Measurements from ENCODE around the gene KCNN1.
"Not testable (repeated sequence)": the region's sequence is repeated elsewhere in the genome, so short reads cannot be mapped to it uniquely, and the experiment has no call there.

Gene KCNN1

DNA sequence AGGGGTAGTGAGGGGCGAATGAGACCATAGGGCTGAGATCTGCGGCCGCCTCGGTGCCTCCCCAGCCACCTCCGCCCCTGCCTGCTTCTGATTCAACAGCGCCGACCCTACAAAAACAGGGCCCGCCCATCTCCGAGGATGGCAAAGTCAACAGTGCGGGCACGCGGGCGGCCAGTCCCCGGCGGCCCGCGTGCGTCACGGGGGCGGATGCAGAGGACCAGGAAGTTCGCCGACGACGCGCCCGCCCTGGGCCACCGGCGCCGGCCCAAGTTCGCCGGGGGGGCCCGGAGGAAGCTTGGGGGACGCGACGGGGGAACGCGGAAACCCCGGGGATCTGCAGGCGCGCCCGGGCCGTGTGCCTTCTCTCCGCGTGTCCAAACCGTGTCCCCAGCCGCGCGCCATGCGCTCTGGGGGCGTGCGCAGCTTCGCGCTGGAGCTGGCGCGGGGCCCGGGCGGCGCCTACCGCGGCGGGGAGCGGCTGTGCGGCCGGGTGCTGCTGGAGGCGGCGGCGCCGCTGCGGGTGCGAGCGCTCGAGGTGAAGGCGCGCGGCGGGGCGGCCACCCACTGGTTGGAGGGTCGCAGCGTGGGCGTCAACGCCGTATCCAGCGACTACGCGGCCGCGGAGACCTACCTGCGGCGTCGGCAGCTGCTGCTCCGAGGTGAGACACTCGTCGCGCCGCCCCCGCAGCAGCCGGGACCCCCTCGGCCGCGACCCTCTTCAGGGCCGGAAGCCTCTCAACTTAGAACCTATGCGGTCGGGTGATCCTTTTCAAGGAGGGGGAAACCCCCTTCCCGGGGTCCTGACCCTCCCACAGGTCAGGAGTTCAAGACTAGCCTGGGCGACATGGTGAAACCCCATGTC lies 34.2 kb downstream of the KCNN1 start:
- peak; percentile 91 for DNase-seq (ENCODE audit: low spot score)

DNA sequence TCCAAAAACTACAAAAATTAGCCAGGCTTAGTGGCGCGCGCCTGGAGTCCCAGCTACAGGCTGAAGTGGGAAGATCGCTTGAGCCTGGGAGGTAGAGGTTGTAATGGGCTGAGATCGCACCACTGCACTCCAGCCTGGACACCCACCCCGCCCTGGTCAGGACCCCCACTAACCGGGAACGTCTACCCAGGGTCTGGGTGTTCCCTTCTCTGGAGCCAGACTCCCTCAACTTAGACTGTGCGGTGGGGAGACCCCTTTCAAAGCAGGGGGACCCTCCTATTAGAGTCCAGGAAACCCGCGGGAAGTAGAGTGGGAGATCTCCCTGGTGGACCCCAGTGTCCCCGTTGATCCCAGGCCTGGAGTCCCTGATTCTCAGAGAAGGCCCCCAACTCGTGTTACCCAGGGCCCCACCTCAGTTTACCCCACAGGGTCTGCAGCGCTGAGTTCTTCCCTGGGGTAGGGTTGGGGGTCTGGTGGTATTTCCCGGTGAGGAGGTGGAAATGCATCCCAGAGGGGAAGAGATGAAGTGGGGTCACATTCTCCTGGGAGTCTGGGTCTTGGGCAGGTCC lies 35.0 kb downstream of the KCNN1 start:
- peak; percentile 48 for DNase-seq (ENCODE audit: low spot score)

DNA sequence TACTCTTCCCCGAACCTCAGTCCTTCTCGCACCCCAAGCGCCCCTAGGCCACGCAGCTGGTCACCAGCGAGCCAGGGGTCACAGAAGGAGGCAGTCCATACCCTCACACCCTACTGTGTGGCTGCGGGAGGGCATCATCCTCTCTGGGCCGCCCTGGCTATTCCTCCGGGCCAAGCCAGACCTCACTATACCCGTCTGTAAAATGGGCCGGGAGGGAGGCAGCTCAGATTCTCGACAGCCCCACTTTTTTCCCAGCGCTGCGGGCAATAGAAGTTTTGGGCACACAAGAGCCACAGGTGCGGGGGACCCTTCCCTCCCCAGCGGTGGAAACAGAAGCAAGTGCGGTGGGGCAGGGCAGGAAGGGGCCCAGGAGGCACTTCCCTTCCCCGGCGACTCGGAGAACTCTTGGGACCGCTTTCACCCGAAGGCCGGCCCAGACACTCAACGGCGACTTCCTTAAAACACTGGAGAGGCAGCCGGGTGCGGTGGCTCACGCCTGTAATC lies 35.5 kb downstream of the KCNN1 start:
- no peak for DNase-seq (ENCODE audit: low spot score)

DNA sequence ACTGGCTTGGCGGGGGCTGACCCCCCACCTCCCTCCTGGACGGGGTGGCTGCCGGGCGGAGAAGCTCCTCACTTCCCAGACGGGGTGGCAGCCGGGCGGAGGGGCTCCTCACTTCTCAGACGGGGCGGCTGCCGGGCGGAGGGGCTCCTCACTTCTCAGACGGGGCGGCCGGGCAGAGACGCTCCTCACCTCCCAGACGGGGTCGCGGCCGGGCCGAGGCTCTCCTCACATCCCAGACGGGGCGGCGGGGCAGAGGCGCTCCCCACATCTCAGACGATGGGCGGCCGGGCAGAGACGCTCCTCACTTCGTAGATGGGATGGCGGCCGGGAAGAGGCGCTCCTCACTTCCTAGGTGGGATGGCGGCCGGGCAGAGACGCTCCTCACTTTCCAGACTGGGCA lies 38.8 kb downstream of the KCNN1 start:
- not testable (repeated sequence) for DNase-seq (ENCODE audit: low spot score)

DNA sequence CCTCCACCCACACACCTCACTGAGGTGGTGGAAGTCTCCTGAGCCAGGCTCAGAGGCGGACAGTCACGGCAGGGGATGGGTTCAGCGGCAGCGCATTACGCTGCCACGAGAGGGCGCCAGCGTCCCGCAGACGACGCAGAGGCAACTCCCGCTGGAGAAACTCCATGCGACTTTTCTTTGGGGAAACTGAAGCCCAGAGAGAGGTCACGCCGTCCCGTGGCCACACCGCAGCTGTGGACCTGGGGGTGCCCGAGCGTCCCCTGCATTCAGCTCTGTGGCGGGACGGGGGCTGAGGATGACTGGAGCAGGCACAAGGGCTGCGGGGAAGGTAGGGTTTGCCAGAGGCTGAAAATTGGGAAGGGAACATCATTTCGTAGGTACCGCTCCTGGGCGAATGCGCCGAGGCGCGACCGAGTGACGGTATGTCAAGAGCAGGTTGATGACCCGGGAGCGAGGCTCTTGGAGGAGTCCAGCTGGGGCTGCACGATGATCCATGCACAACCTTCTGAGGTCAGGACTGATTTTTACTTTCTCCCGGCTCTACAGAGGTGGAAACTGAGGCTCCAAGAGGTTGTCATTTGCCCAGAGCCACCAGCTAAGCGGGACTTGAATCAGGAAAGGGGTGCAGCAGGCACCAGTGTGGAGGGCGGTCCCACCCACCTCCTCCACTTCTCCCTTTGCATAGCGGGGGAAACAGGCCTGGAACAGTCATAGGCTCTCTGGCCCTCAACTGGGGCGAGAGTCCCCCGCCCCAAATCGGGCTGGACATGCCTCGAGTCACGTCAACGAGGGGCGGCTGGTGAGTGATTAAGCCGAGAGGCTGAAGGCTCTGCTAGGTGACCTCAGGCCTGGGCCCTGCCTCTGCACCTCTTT lies 40.4 kb downstream of the KCNN1 start:
- peak; percentile 72 for DNase-seq (ENCODE audit: low spot score)

- DNase-seq (ENCODE audit: low spot score) = no peak
These were observed 41.2 kb downstream of the KCNN1 start, which contains the start of gene ARRDC2 for GRCh38 chr19:18007917-18008673. Gene ARRDC2, plus strand, starts transcription at chr19:18008170. Its CDS starts 141 bp downstream, at chr19:18008311.

GRCh38 chr19:18008814-18009213 lies 41.9 kb downstream of the KCNN1 start:
- DNase-seq (ENCODE audit: low spot score) = no peak

GRCh38 chr19:18009412-18010066 lies 42.6 kb downstream of the KCNN1 start:
- no peak for DNase-seq (ENCODE audit: low spot score)

DNA sequence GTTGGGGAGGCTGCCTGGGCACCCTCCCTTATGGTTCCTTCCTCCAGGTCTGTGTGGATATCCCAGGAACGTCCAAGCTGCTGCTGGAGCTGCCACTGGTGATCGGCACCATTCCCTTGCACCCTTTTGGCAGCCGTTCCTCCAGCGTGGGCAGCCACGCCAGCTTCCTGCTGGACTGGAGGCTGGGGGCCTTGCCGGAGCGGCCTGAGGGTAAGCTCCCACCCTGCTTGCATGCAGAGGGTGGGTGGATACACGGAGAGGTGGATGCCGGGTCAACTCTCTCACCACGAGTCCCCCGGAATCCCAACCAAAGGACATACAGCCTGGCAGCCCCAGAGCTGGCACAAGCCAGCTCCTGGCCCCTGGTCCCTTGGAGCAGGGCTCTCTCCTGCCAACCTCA lies 43.2 kb downstream of the KCNN1 start:
- no peak for DNase-seq (ENCODE audit: low spot score)

DNA sequence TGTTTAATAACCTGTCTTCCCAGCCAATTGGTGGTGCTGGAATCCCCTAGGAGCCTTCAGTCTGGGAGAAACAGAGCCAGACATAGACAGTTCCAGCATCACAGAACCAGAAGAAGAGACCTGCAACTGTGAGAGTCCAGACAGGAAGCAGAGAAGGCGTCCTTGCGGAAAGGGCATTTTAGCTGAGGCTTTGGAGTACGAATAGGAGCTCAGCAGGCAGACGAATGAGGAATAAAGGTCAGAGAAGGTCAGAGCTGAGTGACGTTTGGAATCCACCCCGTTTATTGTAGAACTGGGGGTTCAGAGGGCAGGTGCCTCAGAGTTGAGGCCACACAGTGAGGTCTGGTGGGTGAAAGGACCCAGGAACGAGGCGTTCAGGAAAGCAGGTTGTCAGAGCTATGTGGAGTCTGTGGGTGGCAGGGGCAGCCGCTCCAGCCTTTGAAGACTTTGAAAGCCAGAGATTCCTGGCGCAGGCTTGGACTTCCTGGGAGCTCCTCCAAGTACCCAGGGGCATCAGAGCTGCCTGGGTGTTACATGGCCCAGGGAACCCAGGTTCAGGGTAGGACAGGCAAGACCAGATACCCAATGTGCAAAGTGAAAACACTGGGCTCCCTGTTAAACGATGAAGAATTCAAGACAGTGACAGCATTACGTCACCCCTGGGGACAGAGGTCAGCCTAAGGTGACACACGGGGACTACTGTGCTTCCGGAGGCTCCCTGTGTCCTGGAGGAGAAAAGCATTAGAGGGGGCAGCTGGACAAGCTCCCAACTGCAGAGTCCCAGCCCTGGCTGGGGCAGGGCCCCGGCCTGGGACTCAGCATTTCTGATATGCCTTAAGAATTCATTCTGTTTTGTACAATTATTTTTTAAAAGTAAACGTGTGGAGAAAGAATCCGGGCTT lies 46.6 kb downstream of the KCNN1 start:
- DNase-seq (ENCODE audit: low spot score) = no peak

- DNase-seq (ENCODE audit: low spot score) = no peak
These were observed 47.3 kb downstream of the KCNN1 start for GRCh38 chr19:18014197-18014596.

DNA sequence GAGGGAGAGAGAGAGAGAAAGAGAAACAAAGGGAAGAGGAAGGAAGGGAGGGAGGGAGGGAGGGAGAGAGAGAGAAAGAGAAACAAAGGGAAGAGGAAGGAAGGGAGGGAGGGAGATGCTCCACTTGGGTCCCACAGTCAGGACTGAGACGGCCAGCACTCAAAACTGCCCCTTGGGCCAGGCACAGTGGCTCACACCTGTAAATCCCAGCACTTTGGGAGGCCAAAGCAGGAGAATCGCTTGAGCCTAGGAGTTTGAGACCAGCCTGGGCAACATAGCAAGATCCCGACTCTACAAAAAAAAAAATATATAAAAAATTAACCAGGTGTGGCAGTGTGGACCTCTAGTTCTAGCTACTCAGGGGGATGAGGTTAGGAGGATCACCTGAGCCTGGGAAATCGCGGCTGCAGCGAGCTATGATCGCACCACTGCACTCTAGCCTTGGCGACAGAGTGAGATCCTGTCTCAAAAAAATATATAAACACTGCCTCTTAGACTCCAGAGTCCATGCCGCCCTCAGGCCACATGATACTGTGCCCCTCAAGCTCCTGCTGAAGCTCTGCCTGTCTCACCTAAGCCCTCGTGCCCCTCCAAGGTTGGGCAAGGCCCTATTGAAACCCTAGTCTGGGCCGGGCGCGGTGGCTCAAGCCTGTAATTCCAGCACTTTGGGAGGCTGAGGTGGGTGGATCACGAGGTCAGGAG lies 49.5 kb downstream of the KCNN1 start:
- DNase-seq (ENCODE audit: low spot score) = no peak

GRCh38 chr19:18017275-18018083 lies 50.6 kb downstream of the KCNN1 start:
- no peak for DNase-seq (ENCODE audit: low spot score)

DNA sequence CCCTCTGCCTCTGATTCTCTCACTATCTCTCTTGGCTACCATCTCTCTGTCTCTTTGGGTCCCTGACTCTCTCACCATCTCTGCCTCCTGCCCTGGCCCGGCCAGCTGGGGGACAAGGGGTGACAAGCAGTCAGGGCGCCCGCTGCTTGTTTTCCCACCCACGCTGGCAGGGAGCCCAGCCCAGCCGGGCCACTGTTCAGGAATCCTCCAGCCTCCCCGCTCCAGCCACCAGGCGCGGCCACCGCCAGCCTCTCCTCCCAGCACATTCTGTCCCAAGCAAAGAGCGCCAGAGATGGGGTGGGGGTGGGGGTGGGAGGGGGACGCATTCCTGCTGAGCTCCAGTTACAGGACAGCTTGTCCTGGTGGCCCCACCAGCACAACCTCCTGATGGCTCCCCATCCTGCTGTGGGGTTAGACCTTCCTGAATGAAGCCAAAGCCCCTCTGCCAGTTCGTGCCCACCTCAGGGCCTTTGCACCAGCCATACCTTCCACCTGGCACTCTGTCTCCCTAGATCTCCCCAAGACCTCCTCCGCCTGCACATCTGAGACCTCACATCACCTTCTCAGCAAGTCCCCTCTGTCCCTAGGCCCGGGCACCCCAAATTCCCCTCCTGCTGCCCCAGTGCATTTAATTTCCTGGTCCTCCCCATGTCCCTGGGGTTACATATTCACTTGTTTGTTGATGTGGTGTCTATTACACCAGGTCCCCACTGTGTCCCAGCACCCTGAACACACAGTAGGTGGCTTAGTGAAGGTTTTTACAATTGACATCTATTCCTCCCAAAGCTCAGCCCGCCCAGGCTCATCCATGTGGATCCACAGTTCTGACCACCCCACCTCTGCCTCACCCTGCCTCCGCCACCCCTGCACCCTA lies 53.5 kb downstream of the KCNN1 start:
- no peak for DNase-seq (ENCODE audit: low spot score)

DNA sequence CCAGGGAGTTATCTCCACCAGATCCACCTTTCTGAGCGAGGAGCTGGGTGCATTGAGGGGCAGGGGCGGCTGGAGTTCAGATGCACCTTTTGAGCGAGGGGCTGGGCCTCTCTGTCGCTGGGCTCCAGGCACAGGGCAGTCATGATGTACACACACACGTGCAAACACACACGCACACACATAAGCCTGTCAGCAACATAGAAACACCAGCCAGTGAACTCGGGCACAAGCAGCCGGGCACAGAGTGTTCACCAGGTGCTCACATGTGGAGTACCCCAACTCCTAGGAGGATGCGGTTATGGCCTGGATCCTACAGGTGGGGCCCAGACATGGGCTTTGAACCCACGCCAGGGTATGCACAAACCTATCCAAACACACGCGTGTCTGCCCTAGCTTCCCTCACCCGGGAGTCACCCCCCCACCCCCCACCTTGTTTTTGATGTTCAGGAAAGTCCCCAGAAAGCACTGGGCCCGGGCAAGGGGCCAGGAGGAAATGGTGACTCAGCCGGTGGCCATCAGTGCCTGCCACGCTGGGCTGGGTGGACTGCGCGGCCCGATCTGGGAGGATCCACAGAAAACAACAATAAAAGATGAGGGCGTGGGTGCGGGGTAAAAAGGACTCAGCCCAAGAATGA lies 54.3 kb downstream of the KCNN1 start:
- no peak for DNase-seq (ENCODE audit: low spot score)

GRCh38 chr19:18023622-18024251 lies 56.8 kb downstream of the KCNN1 start:
- DNase-seq (ENCODE audit: low spot score) = no peak

DNA sequence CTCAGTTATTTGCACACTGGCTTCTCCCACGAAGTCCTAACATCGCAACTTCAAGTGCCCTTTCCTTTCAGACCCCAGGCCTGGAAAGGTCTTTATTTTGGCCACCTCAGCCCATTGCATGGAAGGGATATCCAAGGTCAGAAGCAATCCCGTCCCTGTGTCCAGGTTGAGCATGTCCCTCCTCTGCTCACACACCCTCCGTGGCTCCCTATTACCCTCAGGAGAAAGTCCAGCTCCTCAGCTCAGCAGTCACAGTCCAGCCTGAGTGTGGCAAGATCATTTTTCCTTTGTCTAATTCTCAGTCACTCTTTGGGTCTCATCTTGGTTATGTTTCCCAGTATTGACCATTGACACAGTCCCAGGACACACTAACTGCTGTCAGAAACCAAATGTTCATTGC lies 60.2 kb downstream of the KCNN1 start:
- no peak for DNase-seq (ENCODE audit: low spot score)

Measured in RKO (cell line).